Right lobe of liver (tissue), 6 donors: ENCODE results near the gene DUSP2. TPM values are rescaled to one million over a fixed set of nuclear protein-coding genes. Genes with fewer than 3 reads are reported as not detected.
A peak's percentile ranks its signal among the peaks of the same experiment; 100 is the strongest.

Experiments
- ATAC-seq, 4 donors: fragments of 200-7000 bp; cut with Tn5 transposase; one replicate each; pipeline ENCODE4 v1.9.1; 2020; ENCODE audit warnings: mild to moderate bottlenecking in 4 of 4, moderate library complexity in 4 of 4
- DNase-seq, 3 donors: peaks; one replicate each; pipeline ENCODE4 v3.0.0-alpha.2; 2020
- H3K27ac ChIP-seq, 3 donors: fragments of 200-600 bp; one replicate each; pipeline ENCODE4 v1.8.0; 2022
- H3K27me3 ChIP-seq, 2 donors: fragments of 200-600 bp; one replicate each; pipeline ENCODE4 v1.8.0; 2022
- H3K36me3 ChIP-seq, 4 donors: fragments of 200-600 bp; sonication (generic) in 1 of 4; one replicate each; pipeline versions ENCODE4 v1.5.1 to v1.8.0; 2017 to 2022; ENCODE audit warnings: control low read depth in 1 of 4
- H3K4me1 ChIP-seq, 4 donors: fragments of 200-600 bp; sonication (generic) in 1 of 4; one replicate each; pipeline versions ENCODE4 v1.5.1 to v1.8.0; 2017 to 2022; ENCODE audit warnings: control low read depth in 1 of 4
- H3K4me3 ChIP-seq, 3 donors: fragments of 200-600 bp; one replicate each; pipeline ENCODE4 v1.8.0; 2022
- H3K9me3 ChIP-seq, 4 donors: fragments of 200-600 bp; sonication (generic) in 1 of 4; one replicate each; pipeline versions ENCODE4 v1.5.1 to v1.8.0; 2017 to 2022; ENCODE audit warnings: control low read depth in 1 of 4
- POLR2A ChIP-seq: fragments of 450-650 bp; IDR thresholded peaks from one replicate; pipeline ENCODE4 v1.6.1; 2017; ENCODE audit warnings: antibody characterized with exemption, mild to moderate bottlenecking
- WGBS: methylation state at CpG from one replicate; pipeline ENCODE4 v1.1.6; 2018; ENCODE audit warnings: low coverage, low lambda C conversion rate; ENCODE audit not compliant: insufficient coverage; ENCODE audit errors: missing lambda C conversion rate; 5-methylcytosine and 5-hydroxymethylcytosine counted together
- intact Hi-C, 2 donors: fragments of 100-400 bp; cut with DNase I; formaldehyde crosslinking; loops; one replicate each; pipeline versions ENCODE4 v1.11.2 to v1.14.1; 2022
- total RNA-seq, 6 experiments: library from RNA; depleted of rRNA in 2 of 6; stranded (reverse); fragments of >200 nt in 2 of 6; fragmentation: NEBNext Ultra II Directional in 3 of 6; extraction: Animal tissue kit (Norgen Biotek cat#: 25700) in 3 of 6; gene quantifications; one replicate each; pipeline versions ENCODE4 v1.1.0 to v1.2.4, GENCODE V29; 2016 to 2023
- TF ChIP-seq, protein P1 (sequence below), 4 donors: fragments of 200-600 bp in 3 of 4; fragments of 450-650 bp in 1 of 4; IDR thresholded peaks; one replicate each; pipeline versions ENCODE4 v1.5.1 to v1.8.0; 2016 to 2022; ENCODE audit warnings: antibody characterized with exemption in 4 of 4, mild to moderate bottlenecking in 2 of 4
- donor health status: DM: no; HTN: yes; CAD: no.
- donor health status: DM: no; HTN: no; CAD: no.
- donor health status: DM: no; HTN: no; CAD: no.
- donor health status: DM: no; HTN: yes; CAD: no.
- donor health status: DM: no; HTN: yes; CAD: no.

The DUSP2 gene
- total RNA-seq, 6 experiments from 2014 or later, result 0.44 to 2.5 (median 1.2) TPM

DNA sequence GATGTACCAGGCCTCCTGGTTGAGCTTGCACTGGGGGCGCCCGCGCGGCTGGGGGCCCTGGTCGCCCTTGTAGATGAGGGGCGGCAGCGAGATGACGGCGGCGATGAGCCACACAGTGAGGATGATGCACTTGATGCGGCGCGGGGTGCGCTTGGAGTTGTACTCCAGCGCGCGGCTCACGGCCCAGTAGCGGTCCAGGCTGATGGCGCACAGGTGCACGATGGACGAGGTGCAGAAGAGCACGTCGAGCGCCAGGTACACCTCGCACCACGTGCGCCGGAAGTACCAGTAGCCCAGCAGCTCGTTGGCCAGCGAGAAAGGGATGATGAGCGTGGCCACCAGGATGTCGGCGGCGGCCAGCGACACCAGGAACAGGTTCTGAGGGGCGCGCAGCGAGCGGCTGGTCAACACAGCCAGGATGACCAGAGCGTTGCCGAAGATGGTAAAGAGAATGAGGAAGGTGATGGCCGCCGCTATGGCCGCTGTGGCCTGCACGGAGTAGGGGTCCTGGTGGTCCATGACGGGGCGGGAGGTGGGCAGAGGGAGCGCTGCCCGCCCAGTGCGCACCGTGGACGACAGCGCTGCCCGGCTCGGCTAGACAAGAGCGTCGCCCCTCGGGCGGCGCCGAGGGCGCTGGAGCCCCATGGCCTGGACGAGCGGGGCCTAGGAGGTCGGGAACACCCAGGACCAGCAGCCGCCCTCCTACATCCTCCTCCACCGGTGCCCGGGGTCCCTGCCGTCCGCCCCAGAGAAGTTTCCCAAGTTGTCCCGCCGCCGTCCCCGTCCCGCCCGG lies 29.4 kb downstream of the DUSP2 start:
- no peaks in the 10 kb centered on the region for H3K27me3 ChIP-seq
- H3K9me3 ChIP-seq, result no peaks in the 10 kb centered on the region
- peak overlapping the region; percentile 59 to 63 (median 62) for H3K4me3 ChIP-seq
- DNase-seq, result peak in 2 of 3 donors; percentile 18 to 51
- intact Hi-C loops, result no loop called here
- ATAC-seq, result no peak
- TF ChIP-seq, protein P1, sequence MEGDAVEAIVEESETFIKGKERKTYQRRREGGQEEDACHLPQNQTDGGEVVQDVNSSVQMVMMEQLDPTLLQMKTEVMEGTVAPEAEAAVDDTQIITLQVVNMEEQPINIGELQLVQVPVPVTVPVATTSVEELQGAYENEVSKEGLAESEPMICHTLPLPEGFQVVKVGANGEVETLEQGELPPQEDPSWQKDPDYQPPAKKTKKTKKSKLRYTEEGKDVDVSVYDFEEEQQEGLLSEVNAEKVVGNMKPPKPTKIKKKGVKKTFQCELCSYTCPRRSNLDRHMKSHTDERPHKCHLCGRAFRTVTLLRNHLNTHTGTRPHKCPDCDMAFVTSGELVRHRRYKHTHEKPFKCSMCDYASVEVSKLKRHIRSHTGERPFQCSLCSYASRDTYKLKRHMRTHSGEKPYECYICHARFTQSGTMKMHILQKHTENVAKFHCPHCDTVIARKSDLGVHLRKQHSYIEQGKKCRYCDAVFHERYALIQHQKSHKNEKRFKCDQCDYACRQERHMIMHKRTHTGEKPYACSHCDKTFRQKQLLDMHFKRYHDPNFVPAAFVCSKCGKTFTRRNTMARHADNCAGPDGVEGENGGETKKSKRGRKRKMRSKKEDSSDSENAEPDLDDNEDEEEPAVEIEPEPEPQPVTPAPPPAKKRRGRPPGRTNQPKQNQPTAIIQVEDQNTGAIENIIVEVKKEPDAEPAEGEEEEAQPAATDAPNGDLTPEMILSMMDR (IDR thresholded peaks at IDR 0.05), result no peak
- TF ChIP-seq POLR2A, result no peak
- no peak overlapping the region for H3K27ac ChIP-seq
- H3K4me1 ChIP-seq, result peaks cover 0 to 6% (median 0%) of the 10 kb centered on the region in 4 donors
- H3K36me3 ChIP-seq, result no peaks in the 10 kb centered on the region
- 35% methylated on average over 8 of the region's 77 CpGs for WGBS

DNA sequence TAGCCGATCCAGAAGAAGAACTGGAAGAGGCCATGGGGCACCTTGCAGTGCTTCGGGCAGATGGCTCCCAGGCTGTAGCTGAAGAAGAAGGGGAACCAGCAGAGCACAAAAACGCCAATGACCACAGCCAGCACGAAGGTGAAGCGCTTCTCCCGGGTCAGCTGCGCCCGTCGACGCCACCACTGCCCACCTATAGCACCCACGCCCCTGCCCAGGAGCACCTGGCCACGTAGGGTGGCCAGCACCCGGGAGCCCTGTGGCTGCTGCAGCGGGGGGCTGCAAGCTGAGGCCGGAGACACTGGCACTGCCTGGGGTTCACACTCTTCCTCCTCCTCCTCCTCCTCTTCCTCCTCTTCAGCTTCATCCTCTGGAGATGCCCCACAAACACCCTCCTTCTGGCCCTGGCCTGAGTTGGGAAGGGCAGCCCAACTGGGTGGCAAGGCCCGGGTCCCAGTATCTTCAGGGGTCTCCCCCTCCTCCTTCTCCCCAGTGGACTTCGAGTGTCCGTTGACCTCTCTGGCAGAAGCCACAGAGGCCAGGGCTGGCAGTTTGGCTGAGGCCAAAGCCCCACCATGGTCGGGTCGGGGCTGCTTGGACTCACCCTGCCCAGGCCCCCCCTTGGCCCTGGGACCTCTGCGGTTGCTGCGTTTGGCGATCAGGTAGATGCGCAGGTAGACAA lies 30.2 kb downstream of the DUSP2 start:
- Histone ChIP-seq H3K4me1 (peaks cover 0 to 6% (median 0%) of the 10 kb centered on the region in 4 donors), H3K27ac (no peak overlapping the region), H3K4me3 (peak overlapping the region in 2 of 3 donors; percentile 16 to 63), H3K9me3 (no peaks in the 10 kb centered on the region), H3K36me3 (no peaks in the 10 kb centered on the region), H3K27me3 (no peaks in the 10 kb centered on the region)
- TF ChIP-seq POLR2A, result no peak
- TF ChIP-seq, protein P1 (IDR thresholded peaks at IDR 0.05), result no peak
- DNase-seq (peak in 2 of 3 donors; percentile 15 to 46), ATAC-seq (no peak)
- WGBS, result 47% methylated on average over 4 of the region's 24 CpGs
- intact Hi-C loops, result no loop called here

DNA sequence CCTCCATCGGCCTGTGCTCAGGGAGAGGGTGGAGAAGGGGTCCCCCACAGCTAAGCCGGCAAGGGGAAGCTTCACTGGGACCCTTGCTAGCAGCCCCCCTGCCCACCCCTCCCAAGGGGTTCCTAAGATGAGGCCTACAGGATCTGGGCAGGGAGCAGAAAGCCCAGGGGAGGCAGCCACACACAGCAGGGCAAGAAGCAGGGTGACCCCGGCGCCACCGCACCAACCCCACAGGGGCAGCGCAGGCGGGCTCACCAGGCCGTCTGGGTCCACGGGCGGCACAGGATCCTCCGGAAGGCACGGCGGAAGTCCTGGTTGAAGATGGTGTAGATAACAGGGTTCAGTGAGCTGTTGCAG lies 30.7 kb downstream of the DUSP2 start:
- 60% methylated on average over 1 of the region's 13 CpGs for WGBS
- DNase-seq, result peak in 2 of 3 donors; percentile 16 to 37
- TF ChIP-seq, protein P1 (IDR thresholded peaks at IDR 0.05), result no peak
- no peak for TF ChIP-seq POLR2A
- Histone ChIP-seq H3K4me1 (peaks cover 0 to 6% (median 0%) of the 10 kb centered on the region in 4 donors), H3K4me3 (peak overlapping the region in 2 of 3 donors; percentile 16 to 63), H3K36me3 (no peaks in the 10 kb centered on the region), H3K27me3 (no peaks in the 10 kb centered on the region), H3K9me3 (no peaks in the 10 kb centered on the region), H3K27ac (no peak overlapping the region)
- intact Hi-C loops, result no loop called here
- no peak for ATAC-seq

DNA sequence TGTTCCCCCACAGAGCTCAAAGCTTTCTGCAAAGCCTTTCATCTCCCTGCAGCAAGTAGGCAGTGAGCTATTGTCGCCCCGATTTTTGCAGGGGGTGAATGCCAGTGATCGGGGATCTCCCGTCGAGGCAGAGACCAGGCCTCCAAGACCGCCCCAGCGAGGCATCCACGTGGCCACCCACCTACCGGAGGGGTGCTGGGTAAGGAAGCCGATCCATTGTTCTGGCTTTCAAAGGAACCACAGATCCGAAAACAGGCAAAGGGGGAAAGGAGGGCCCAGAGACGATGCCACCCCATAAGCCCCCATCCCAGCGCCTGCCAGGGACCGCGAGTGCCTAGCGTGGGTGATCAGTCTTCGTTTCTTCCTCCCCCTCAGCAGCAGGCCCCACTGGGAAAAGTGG lies 31.3 kb downstream of the DUSP2 start:
- Histone ChIP-seq H3K9me3 (no peaks in the 10 kb centered on the region), H3K4me3 (peak overlapping the region in 2 of 3 donors; percentile 6 to 16), H3K27me3 (no peaks in the 10 kb centered on the region), H3K27ac (no peak overlapping the region), H3K36me3 (no peaks in the 10 kb centered on the region), H3K4me1 (peaks cover 0 to 6% (median 0%) of the 10 kb centered on the region in 4 donors)
- TF ChIP-seq, protein P1 (IDR thresholded peaks at IDR 0.05), result no peak
- no peak for TF ChIP-seq POLR2A
- peak in 2 of 3 donors; percentile 6 to 32 for DNase-seq
- WGBS, result 70% methylated on average over 13 of the region's 17 CpGs
- ATAC-seq, result no peak
- intact Hi-C loops, result no loop called here
